22Rv1 (cell line): Measurements from ENCODE around the gene PLA2G2A.
"Not testable (repeated sequence)": the region's sequence is repeated elsewhere in the genome, so short reads cannot be mapped to it uniquely, and the experiment has no call there.

Experiments
- H3K27ac ChIP-seq: fragments of 450-650 bp; 2 replicates; pipeline ENCODE4 v1.5.1; 2017
- ZFX ChIP-seq: fragments of 450-650 bp; IDR thresholded peaks from 2 replicates; pipeline ENCODE4 v1.6.1; 2017; ENCODE audit warnings: antibody characterized with exemption, borderline replicate concordance
- TF ChIP-seq, protein P1 (sequence below): fragments of 450-650 bp; IDR thresholded peaks from 2 replicates; pipeline ENCODE4 v1.5.1; 2017; ENCODE audit warnings: mild to moderate bottlenecking

PLA2G2A gene

DNA sequence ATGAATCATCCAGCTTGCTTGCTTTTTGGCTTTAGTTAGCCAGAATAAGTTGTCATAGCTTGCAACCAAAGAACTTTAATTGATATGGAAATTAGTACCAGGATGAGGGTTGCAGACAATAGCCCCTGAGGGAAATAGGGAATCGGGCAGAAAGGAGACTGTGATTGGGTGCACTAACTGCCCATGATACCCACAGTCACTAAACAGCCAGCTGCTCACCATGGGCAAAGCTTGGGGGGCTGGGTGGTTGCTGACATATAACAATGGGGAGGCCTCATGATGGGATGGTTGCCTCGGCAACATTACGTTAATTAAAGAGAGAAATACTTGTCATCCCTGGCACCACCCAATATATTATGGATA lies 38.2 kb downstream of the PLA2G2A start:
- TF ChIP-seq, protein P1, sequence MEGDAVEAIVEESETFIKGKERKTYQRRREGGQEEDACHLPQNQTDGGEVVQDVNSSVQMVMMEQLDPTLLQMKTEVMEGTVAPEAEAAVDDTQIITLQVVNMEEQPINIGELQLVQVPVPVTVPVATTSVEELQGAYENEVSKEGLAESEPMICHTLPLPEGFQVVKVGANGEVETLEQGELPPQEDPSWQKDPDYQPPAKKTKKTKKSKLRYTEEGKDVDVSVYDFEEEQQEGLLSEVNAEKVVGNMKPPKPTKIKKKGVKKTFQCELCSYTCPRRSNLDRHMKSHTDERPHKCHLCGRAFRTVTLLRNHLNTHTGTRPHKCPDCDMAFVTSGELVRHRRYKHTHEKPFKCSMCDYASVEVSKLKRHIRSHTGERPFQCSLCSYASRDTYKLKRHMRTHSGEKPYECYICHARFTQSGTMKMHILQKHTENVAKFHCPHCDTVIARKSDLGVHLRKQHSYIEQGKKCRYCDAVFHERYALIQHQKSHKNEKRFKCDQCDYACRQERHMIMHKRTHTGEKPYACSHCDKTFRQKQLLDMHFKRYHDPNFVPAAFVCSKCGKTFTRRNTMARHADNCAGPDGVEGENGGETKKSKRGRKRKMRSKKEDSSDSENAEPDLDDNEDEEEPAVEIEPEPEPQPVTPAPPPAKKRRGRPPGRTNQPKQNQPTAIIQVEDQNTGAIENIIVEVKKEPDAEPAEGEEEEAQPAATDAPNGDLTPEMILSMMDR = no peak
- TF ChIP-seq ZFX = no peak
- no peak overlapping the region for H3K27ac ChIP-seq

DNA sequence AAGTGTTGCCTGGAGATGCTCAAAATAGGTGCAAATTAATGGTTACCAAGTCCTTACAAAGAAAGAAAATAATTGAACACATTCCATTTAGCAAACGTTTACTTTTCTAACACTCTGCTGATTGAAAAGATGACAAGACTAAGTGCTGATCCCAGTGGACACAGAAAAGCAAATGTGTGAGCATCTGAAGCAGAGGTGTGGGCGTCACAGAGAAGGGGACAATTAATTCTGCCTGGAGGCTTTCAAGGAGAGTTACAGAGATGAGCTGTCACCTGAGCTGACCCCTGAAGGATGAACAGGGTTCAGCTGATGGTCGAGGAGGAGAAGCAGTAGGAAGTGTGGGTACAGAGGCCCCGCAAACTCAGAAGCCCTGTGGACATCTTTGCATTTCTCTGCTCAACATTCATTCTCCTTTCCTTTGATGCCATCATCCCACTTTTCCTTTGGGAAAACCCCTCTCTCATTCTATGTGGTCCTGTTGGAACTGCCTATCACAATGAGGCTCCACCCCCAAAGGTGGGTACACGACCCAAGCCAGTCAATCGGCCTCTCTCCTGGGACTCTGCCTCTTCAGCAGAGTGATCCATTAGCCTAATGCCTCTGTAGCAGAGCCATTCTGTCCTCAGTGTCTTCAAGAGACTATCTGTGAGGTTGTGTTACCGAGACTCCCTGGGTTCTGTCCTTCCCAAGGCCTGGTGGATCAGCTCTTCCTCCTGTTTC lies 38.8 kb downstream of the PLA2G2A start:
- TF ChIP-seq, protein P1 = no peak
- no peak for TF ChIP-seq ZFX

DNA sequence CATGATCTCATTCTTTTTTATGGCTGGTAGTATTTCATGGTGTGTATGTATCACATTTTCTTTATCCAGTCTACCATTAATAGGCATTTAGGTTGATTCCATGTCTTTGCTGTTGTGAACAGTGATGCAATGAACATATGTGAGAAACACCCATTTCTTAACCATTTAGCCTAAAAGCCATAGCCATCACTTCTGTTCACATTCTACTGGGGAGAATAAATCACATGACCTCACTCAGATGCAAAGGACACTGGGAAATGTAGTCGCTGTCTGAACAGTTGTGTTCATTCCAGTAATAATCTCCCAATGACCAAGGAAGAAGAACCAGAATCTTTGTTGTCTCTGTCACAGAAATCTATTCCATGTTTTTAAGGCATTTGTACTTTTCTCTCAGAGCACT lies 40.9 kb downstream of the PLA2G2A start:
- no peak overlapping the region for H3K27ac ChIP-seq
- TF ChIP-seq ZFX = no peak
- TF ChIP-seq, protein P1 = no peak

More for the DNA sequence above, 38.8 kb downstream of the PLA2G2A start:
- H3K27ac ChIP-seq = no peak overlapping the region

DNA sequence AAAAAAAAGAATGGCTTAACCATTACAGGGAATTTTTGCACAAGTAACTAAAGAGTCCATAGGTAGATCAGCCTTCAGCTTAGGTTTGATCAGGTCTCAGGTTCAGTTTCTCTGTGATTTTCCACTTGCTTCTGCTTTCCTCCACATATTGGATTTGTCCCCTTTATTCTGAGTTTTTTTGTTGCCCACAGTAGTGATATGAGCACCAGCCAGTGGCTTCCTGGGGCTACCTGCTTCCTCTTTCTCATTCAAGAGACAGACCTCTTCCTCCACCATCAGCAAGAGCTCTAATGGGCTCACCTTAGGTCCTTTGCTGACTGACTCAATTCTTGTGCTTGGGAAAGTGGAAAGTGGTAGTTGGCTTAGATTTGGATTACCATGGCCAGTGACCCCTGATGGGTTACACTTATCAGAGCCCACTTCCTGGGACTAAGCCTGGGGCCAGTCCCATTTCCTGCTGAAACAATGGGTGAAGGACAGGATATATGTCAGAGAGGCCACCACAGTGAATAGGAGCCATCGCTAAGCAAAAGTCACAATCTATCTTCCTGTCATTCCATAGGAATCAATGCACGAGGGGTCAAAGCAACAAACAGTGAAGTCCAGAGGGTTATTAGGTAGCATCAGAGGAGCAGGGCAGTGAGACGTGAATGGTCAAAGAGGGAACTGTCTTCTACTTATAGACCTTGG lies 43.2 kb downstream of the PLA2G2A start:
- no peak overlapping the region for H3K27ac ChIP-seq
- TF ChIP-seq, protein P1 = no peak
- no peak for TF ChIP-seq ZFX

DNA sequence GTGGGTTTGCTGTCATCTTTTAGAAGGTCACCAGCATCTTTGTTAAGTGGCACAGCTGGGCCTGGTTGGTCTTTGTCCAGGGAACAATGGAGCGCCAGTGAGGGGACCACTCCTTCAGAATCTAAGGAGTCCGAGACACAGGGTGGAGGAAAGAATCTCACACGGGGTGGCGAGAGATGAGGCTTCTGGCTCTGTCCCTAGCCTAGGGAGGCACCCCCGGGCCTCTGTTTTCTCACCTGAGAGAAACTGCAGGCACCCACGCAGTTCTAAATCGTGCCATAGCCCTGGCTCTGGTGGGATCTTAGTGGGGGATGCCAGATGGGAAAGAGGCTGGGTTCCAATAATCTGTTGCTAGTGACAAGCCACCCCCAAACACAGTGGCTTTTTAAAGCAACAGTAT lies 45.1 kb downstream of the PLA2G2A start:
- TF ChIP-seq ZFX = no peak
- TF ChIP-seq, protein P1 = no peak
- H3K27ac ChIP-seq = no peak overlapping the region

DNA sequence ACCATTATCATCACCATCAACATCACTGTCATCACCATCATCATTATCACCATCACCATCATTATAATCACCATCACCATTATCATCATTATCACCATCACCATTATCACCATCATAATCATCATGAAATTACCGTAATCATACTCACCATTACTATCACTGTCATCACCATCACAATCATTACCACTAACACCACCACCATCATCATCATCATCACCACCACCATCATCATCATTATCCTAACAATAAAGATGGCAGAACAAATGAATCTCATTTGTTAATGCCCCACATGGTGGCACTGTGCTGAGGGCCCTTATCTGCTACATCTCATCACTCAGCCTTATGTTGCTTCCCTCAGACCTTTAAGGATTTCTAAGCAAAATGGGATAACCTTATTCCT lies 46.6 kb downstream of the PLA2G2A start:
- H3K27ac ChIP-seq = no peak overlapping the region
- no peak for TF ChIP-seq ZFX
- TF ChIP-seq, protein P1 = no peak

DNA sequence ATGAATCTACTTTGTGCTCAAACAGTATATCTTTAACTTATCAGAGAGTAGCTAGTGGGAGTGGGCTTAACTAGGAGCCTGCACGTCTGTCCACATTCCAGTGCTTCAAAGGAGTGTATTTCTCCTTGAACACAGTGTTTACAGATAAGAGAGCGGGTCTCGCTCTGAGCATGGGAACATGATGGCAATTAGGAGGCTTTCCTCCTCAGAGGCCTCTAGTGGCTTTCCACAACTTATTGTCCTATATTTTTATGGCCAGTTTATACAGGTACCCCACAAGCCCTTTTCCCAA lies 52.3 kb downstream of the PLA2G2A start:
- not testable (repeated sequence) for H3K27ac ChIP-seq
